ENCODE results near the gene GABARAP. TPM values are rescaled to one million over a fixed set of nuclear protein-coding genes. Genes with fewer than 3 reads are reported as not detected.

Gene GABARAP
- total and polyA plus RNA-seq, 2 donors (not counting 1 experiment from before 2014, with no cell fraction given): 323 to 371 TPM

DNA sequence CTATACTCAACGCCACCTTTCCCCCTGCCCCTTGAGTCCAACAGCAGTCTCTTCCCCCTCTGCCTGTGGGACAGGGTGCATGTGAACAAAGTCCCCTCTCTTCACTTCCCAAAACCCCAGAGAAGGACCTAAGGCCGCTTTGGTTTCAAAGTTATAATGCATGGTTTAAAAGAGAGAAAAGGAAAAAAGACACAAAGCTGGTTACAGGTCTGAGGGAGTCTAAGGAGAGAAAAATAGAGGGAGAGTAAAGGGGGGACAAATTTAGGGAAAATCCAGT, 1.1 kb upstream of the GABARAP start:
- peaks cover 8 to 37% of the 10 kb centered on the region in 2 experiments for H3K36me3 ChIP-seq (replicated peaks in 1 of 2; ENCODE audit: control extremely low read depth in 1 of 2, control insufficient read depth in 1 of 2, extremely low read depth in 1 of 2, insufficient read depth in 2 of 2, low read length in 1 of 2)
- DNase-seq: no peak
- CTCF ChIA-PET: interaction anchor here (1.3 to 1.4 kb wide), 2 partner anchors 23 to 198 kb away, joined by 4 to 11 read pairs; no protein-coding TSS in a partner anchor
- peaks cover 48% of the 10 kb centered on the region for H3K79me2 ChIP-seq (ENCODE audit: control insufficient read depth, insufficient read depth, low read length)
- peaks cover 20% of the 10 kb centered on the region for H4K20me1 ChIP-seq (ENCODE audit: control insufficient read depth, insufficient read depth, low read length, poor library complexity, severe bottlenecking)
- Mint-ChIP-seq H3K4me1 (peaks cover 36% of the 10 kb centered on the region), H3K9me3 (ENCODE audit: insufficient read depth) (no peaks in the 10 kb centered on the region), H3K27ac (peak overlapping the region; percentile 100), H3K4me3 (peak overlapping the region; percentile 98), H3K27me3 (no peaks in the 10 kb centered on the region)
- intact Hi-C loops (cut with micrococcal nuclease): no loop called here
- no peak for ATAC-seq (ENCODE audit: low read depth)
- H3K4me2 ChIP-seq (replicated peaks; ENCODE audit: low read depth, low read length, poor library complexity, severe bottlenecking): peak overlapping the region; percentile 79
- POLR2A ChIA-PET: interaction anchor here (0.5 to 13.1 kb wide), 6 partner anchors 8 to 221 kb away, joined by 3 to 157 read pairs (median 5); partner anchors contain the start of genes ACADVL, CTDNEP1, DLG4 and DVL2
- H3K9me3 ChIP-seq (ENCODE audit: control extremely low read depth in 1 of 3, control insufficient read depth in 2 of 3, insufficient read depth in 1 of 3, low read length in 2 of 3): no peaks in the 10 kb centered on the region
- peaks cover 24 to 28% of the 10 kb centered on the region in 2 donors for H3K4me1 ChIP-seq (ENCODE audit: control insufficient read depth in 2 of 2, insufficient read depth in 2 of 2, low read length in 2 of 2)
- H3K4me3 ChIP-seq (ENCODE audit: control extremely low read depth in 1 of 5, extremely low read depth in 1 of 5, insufficient read depth in 1 of 5, low read depth in 2 of 5, low read length in 4 of 5): peak overlapping the region; percentile 31 to 99 (median 99)
- H3K9ac ChIP-seq (ENCODE audit: low read length): peak overlapping the region; percentile 82
- TF ChIP-seq CTCF (IDR thresholded peaks at IDR 0.05) (no peak), EZH2 (IDR thresholded peaks at IDR 0.05; ENCODE audit: borderline replicate concordance, insufficient read depth, low read depth, low read length, poor library complexity, severe bottlenecking) (no peak)
- WGBS (ENCODE audit: insufficient coverage): no CpG with 5 or more reads among the region's 2 CpGs
- peak overlapping the region; percentile 86 for H2AFZ ChIP-seq (ENCODE audit: insufficient read depth, low read depth, low read length, poor library complexity, severe bottlenecking)
- no peaks in the 10 kb centered on the region for H3K27me3 ChIP-seq (replicated peaks in 1 of 4; ENCODE audit: control extremely low read depth in 1 of 4, control insufficient read depth in 3 of 4, insufficient read depth in 4 of 4, low read length in 3 of 4)
- peak overlapping the region; percentile 94 to 97 for H3K27ac ChIP-seq (ENCODE audit: low read length in 2 of 2)

DNA sequence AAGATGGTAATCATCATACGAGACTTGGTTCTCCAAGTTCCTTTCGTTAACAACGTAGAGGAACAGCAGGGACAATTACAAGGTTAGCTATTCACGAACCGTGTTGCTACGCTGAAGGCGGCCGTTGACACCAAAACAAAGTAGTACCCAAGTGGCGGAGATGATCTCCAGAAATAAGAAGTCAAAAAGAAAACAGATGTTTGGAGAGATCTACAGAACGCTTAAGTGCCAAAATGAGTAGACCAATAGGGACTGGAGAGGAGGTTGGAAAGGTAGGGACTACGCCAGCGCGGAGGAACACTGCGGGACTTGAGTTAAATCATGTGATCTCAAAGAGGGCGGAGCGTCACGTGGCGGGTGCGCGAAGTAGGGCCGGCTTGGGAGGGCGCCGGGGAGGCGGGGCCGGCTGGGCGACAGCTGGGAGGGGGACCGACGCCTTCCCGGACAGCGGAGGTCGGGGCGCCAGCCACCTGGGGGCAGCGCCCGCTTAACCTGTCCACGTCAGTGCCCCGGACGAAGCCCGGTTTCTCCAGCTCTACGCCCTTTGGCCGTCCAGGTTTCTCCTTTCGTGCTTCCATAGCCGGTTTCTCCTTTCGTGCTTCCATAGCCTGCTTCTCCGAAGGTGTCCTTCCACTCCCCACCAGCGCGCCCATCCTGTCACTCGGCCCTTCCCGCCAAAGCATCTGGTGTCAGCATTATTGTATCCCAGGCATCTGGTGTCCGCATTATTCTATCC, 636 bp upstream of the GABARAP start:
- no peaks in the 10 kb centered on the region for H3K9me3 ChIP-seq (ENCODE audit: control extremely low read depth in 1 of 3, control insufficient read depth in 2 of 3, insufficient read depth in 1 of 3, low read length in 2 of 3)
- Mint-ChIP-seq H3K27ac (peak overlapping the region; percentile 100), H3K4me1 (peaks cover 36% of the 10 kb centered on the region), H3K9me3 (ENCODE audit: insufficient read depth) (no peaks in the 10 kb centered on the region), H3K27me3 (no peaks in the 10 kb centered on the region), H3K4me3 (peak overlapping the region; percentile 98)
- peaks cover 20% of the 10 kb centered on the region for H4K20me1 ChIP-seq (ENCODE audit: control insufficient read depth, insufficient read depth, low read length, poor library complexity, severe bottlenecking)
- no peaks in the 10 kb centered on the region for H3K27me3 ChIP-seq (replicated peaks in 1 of 4; ENCODE audit: control extremely low read depth in 1 of 4, control insufficient read depth in 3 of 4, insufficient read depth in 4 of 4, low read length in 3 of 4)
- H3K79me2 ChIP-seq (ENCODE audit: control insufficient read depth, insufficient read depth, low read length): peaks cover 43% of the 10 kb centered on the region
- ChIA-PET POLR2A (interaction anchor here (0.5 to 13.1 kb wide), 14 partner anchors 9 to 614 kb away, joined by 3 to 157 read pairs (median 4); partner anchors contain the start of genes ACADVL, CTDNEP1, DLG4 and DVL2), CTCF (interaction anchor here (0.5 to 5.0 kb wide), 7 partner anchors 8 to 197 kb away, joined by 3 to 36 read pairs (median 5); partner anchors contain the start of genes ACADVL, CTDNEP1, DLG4 and DVL2)
- H2AFZ ChIP-seq (ENCODE audit: insufficient read depth, low read depth, low read length, poor library complexity, severe bottlenecking): peak overlapping the region; percentile 86
- H3K4me2 ChIP-seq (replicated peaks; ENCODE audit: low read depth, low read length, poor library complexity, severe bottlenecking): peak overlapping the region; percentile 79
- peak overlapping the region; percentile 82 for H3K9ac ChIP-seq (ENCODE audit: low read length)
- peak overlapping the region; percentile 94 to 97 for H3K27ac ChIP-seq (ENCODE audit: low read length in 2 of 2)
- TF ChIP-seq EZH2 (IDR thresholded peaks at IDR 0.05; ENCODE audit: borderline replicate concordance, insufficient read depth, low read depth, low read length, poor library complexity, severe bottlenecking) (no peak), CTCF (IDR thresholded peaks at IDR 0.05) (no peak)
- WGBS (ENCODE audit: insufficient coverage): 4% methylated on average over 49 of the region's 49 CpGs
- ATAC-seq (ENCODE audit: low read depth) (peak; percentile 42), DNase-seq (peak; percentile 99)
- H3K4me1 ChIP-seq (ENCODE audit: control insufficient read depth in 2 of 2, insufficient read depth in 2 of 2, low read length in 2 of 2): peaks cover 24 to 28% of the 10 kb centered on the region in 2 donors
- H3K4me3 ChIP-seq (ENCODE audit: control extremely low read depth in 1 of 5, extremely low read depth in 1 of 5, insufficient read depth in 1 of 5, low read depth in 2 of 5, low read length in 4 of 5): peak overlapping the region; percentile 81 to 99 (median 99)
- H3K36me3 ChIP-seq (replicated peaks in 1 of 2; ENCODE audit: control extremely low read depth in 1 of 2, control insufficient read depth in 1 of 2, extremely low read depth in 1 of 2, insufficient read depth in 2 of 2, low read length in 1 of 2): peaks cover 8 to 37% of the 10 kb centered on the region in 2 experiments
- intact Hi-C loops (cut with micrococcal nuclease): loop anchor here (1.0 kb wide), 1 partner anchor 86 kb away; the partner anchor contains the start of gene NEURL4

Measured in B cell (primary cell).